Measurements from ENCODE around the gene DGCR2. TPM values are rescaled to one million over a fixed set of nuclear protein-coding genes. Genes with fewer than 3 reads are reported as not detected.
"Not testable (repeated sequence)": the region's sequence is repeated elsewhere in the genome, so short reads cannot be mapped to it uniquely, and the experiment has no call there.

DGCR2 gene
- total RNA-seq, 1 donor from 2014 or later, result 20.6 TPM

- peaks cover 10% of the 10 kb centered on the region for H3K79me2 ChIP-seq (ENCODE audit: low read depth)
- Mint-ChIP-seq H3K4me3 (no peak overlapping the region), H3K4me1 (peaks cover 24% of the 10 kb centered on the region), H3K36me3 (peaks cover 25% of the 10 kb centered on the region), H3K27ac (peak overlapping the region; percentile 34), H3K27me3 (ENCODE audit: insufficient read depth, low read depth) (peaks cover 5% of the 10 kb centered on the region), H3K9me3 (peaks cover 3% of the 10 kb centered on the region)
- no peaks in the 10 kb centered on the region for H3F3A ChIP-seq (ENCODE audit: low read depth)
- no peaks in the 10 kb centered on the region for H3K27me3 ChIP-seq
- H3K27ac ChIP-seq, result no peak overlapping the region
- H3K9me3 ChIP-seq (ENCODE audit: low read depth), result no peaks in the 10 kb centered on the region
- H3K4me2 ChIP-seq, result no peak overlapping the region
- H3K4me1 ChIP-seq, result no peaks in the 10 kb centered on the region
- no peak overlapping the region for H3K9ac ChIP-seq
- no peak overlapping the region for H3K4me3 ChIP-seq
- DNase-seq (ENCODE audit: low spot score), result no peak
- no peaks in the 10 kb centered on the region for H3K36me3 ChIP-seq
- TF ChIP-seq EZH2 (IDR thresholded peaks at IDR 0.05) (no peak), CTCF (IDR thresholded peaks at IDR 0.05) (no peak), EZH2phosphoT487 (IDR thresholded peaks at IDR 0.05) (no peak)
- peaks cover 8% of the 10 kb centered on the region for H4K20me1 ChIP-seq (ENCODE audit: low read depth)
- H2AFZ ChIP-seq (replicated peaks), result no peak overlapping the region
Measured at GRCh38 chr22:19086896-19087295, 35.3 kb downstream of the DGCR2 start.

- peaks cover 24% of the 10 kb centered on the region for H3K4me1 Mint-ChIP-seq
- peak overlapping the region; percentile 34 for H3K27ac Mint-ChIP-seq
- Histone ChIP-seq H3K27ac (no peak overlapping the region), H3K9me3 (ENCODE audit: low read depth) (no peaks in the 10 kb centered on the region), H3K36me3 (no peaks in the 10 kb centered on the region), H3K4me3 (no peak overlapping the region), H3K79me2 (ENCODE audit: low read depth) (peaks cover 5% of the 10 kb centered on the region), H3K27me3 (no peaks in the 10 kb centered on the region), H2AFZ (replicated peaks) (no peak overlapping the region), H3F3A (ENCODE audit: low read depth) (no peaks in the 10 kb centered on the region), H3K4me1 (no peaks in the 10 kb centered on the region), H4K20me1 (ENCODE audit: low read depth) (peaks cover 8% of the 10 kb centered on the region), H3K4me2 (no peak overlapping the region), H3K9ac (no peak overlapping the region)
- H3K36me3 Mint-ChIP-seq, result peaks cover 25% of the 10 kb centered on the region
- DNase-seq (ENCODE audit: low spot score), result no peak
- no peak for TF ChIP-seq EZH2phosphoT487 (IDR thresholded peaks at IDR 0.05)
- peaks cover 3% of the 10 kb centered on the region for H3K9me3 Mint-ChIP-seq
- H3K27me3 Mint-ChIP-seq (ENCODE audit: insufficient read depth, low read depth), result peaks cover 5% of the 10 kb centered on the region
- H3K4me3 Mint-ChIP-seq, result no peak overlapping the region
Measured at GRCh38 chr22:19086417-19086816, 35.8 kb downstream of the DGCR2 start.

GRCh38 chr22:19085233-19085718 is 36.9 kb downstream of the DGCR2 start:
- peak; percentile 10 for TF ChIP-seq CTCF (IDR thresholded peaks at IDR 0.05)
- TF ChIP-seq EZH2phosphoT487 (IDR thresholded peaks at IDR 0.05), result no peak
- Mint-ChIP-seq H3K36me3 (peaks cover 29% of the 10 kb centered on the region), H3K9me3 (peaks cover 3% of the 10 kb centered on the region), H3K27ac (peak overlapping the region; percentile 86), H3K27me3 (ENCODE audit: insufficient read depth, low read depth) (peaks cover 5% of the 10 kb centered on the region), H3K4me1 (peaks cover 24% of the 10 kb centered on the region), H3K4me3 (peak overlapping the region; percentile 59)
- H3K4me1 ChIP-seq, result no peaks in the 10 kb centered on the region
- H2AFZ ChIP-seq (replicated peaks), result no peak overlapping the region
- no peaks in the 10 kb centered on the region for H3K36me3 ChIP-seq
- H3K79me2 ChIP-seq (ENCODE audit: low read depth), result no peaks in the 10 kb centered on the region
- H3F3A ChIP-seq (ENCODE audit: low read depth), result no peaks in the 10 kb centered on the region
- no peaks in the 10 kb centered on the region for H3K9me3 ChIP-seq (ENCODE audit: low read depth)
- H3K4me2 ChIP-seq, result no peak overlapping the region
- H3K27ac ChIP-seq, result no peak overlapping the region
- no peak for DNase-seq (ENCODE audit: low spot score)
- no peaks in the 10 kb centered on the region for H3K27me3 ChIP-seq
- H4K20me1 ChIP-seq (ENCODE audit: low read depth), result peaks cover 8% of the 10 kb centered on the region
- no peak overlapping the region for H3K9ac ChIP-seq
- no peak overlapping the region for H3K4me3 ChIP-seq

- not testable (repeated sequence) for H2AFZ ChIP-seq (replicated peaks); H4K20me1 ChIP-seq (ENCODE audit: low read depth); H3K27me3 ChIP-seq; H3K79me2 ChIP-seq (ENCODE audit: low read depth); H3K4me3 Mint-ChIP-seq; H3K4me2 ChIP-seq; H3F3A ChIP-seq (ENCODE audit: low read depth); DNase-seq (ENCODE audit: low spot score); H3K9ac ChIP-seq; H3K4me3 ChIP-seq; H3K27me3 Mint-ChIP-seq (ENCODE audit: insufficient read depth, low read depth); H3K27ac Mint-ChIP-seq; H3K9me3 ChIP-seq (ENCODE audit: low read depth); H3K27ac ChIP-seq; H3K36me3 ChIP-seq; H3K4me1 ChIP-seq; H3K9me3 Mint-ChIP-seq
- Mint-ChIP-seq H3K36me3 (peaks cover 29% of the 10 kb centered on the region), H3K4me1 (peaks cover 24% of the 10 kb centered on the region)
Measured at GRCh38 chr22:19084586-19084985, 37.6 kb downstream of the DGCR2 start.

- not testable (repeated sequence) for H3K9me3 ChIP-seq (ENCODE audit: low read depth); H3K4me1 ChIP-seq
Measured at GRCh38 chr22:19084126-19084525, 38.1 kb downstream of the DGCR2 start.

More at GRCh38 chr22:19084126-19084525, 38.1 kb downstream of the DGCR2 start:
- not testable (repeated sequence) for H3K4me3 Mint-ChIP-seq; H3K4me3 ChIP-seq; H3K27me3 Mint-ChIP-seq (ENCODE audit: insufficient read depth, low read depth); H2AFZ ChIP-seq (replicated peaks); H3K79me2 ChIP-seq (ENCODE audit: low read depth); H3K4me2 ChIP-seq; H3F3A ChIP-seq (ENCODE audit: low read depth); H3K27me3 ChIP-seq; H3K27ac Mint-ChIP-seq; H4K20me1 ChIP-seq (ENCODE audit: low read depth); H3K27ac ChIP-seq; H3K9ac ChIP-seq; DNase-seq (ENCODE audit: low spot score); H3K36me3 ChIP-seq; H3K9me3 Mint-ChIP-seq
- Mint-ChIP-seq H3K36me3 (peaks cover 27% of the 10 kb centered on the region), H3K4me1 (peaks cover 24% of the 10 kb centered on the region)
